Stimulated activated CD8-positive, alpha-beta memory T cell treated with anti-CD3 and anti-CD28 coated beads, Interleukin-4, amount 100 ng/mL, for 4 hours (primary cell): Measurements from ENCODE around the gene GCN1.

Experiments
- DNase-seq, 2 donors: peaks; one replicate each; pipeline ENCODE4 v3.0.0-alpha.2; 2020; ENCODE audit warnings: low read depth in 2 of 2, low spot score in 1 of 2

Gene GCN1

GRCh38 chr12:120094485-120094884 is 100.0 kb downstream of the GCN1 start:
- no peak for DNase-seq

GRCh38 chr12:120093592-120094355 is 100.7 kb downstream of the GCN1 start:
- DNase-seq = no peak

- DNase-seq = no peak
Observed at GRCh38 chr12:120093336-120093591, 101.3 kb downstream of the GCN1 start.

GRCh38 chr12:120092551-120093335 is 101.8 kb downstream of the GCN1 start:
- no peak for DNase-seq

- DNase-seq = no peak
Observed at GRCh38 chr12:120091371-120092090, 103.0 kb downstream of the GCN1 start.

GRCh38 chr12:120090626-120091295 is 103.8 kb downstream of the GCN1 start:
- DNase-seq = no peak

GRCh38 chr12:120090206-120090605 is 104.3 kb downstream of the GCN1 start:
- no peak for DNase-seq

- no peak for DNase-seq
Observed at GRCh38 chr12:120089796-120090195, 104.7 kb downstream of the GCN1 start.

- DNase-seq = no peak
Observed at GRCh38 chr12:120089105-120089504, 105.4 kb downstream of the GCN1 start.

GRCh38 chr12:120086801-120087621 is 107.5 kb downstream of the GCN1 start:
- peak; percentile 98 to 99 for DNase-seq

GRCh38 chr12:120085920-120086645 is 108.4 kb downstream of the GCN1 start:
- no peak for DNase-seq

GRCh38 chr12:120081641-120082040 is 112.9 kb downstream of the GCN1 start:
- no peak for DNase-seq

GRCh38 chr12:120079411-120080400 is 114.8 kb downstream of the GCN1 start:
- DNase-seq = no peak

- DNase-seq = no peak
Observed at GRCh38 chr12:120078868-120079267, 115.6 kb downstream of the GCN1 start.

- no peak for DNase-seq
Observed at GRCh38 chr12:120077260-120077659, 117.3 kb downstream of the GCN1 start.
